GM21723 (cell line): ENCODE measurements around the gene OTOG.

Experiments
- ATAC-seq: cut with Tn5 transposase; IDR thresholded peaks from one replicate; pipeline ENCODE4 v1.9.1; 2021; ENCODE audit warnings: mild to moderate bottlenecking, moderate library complexity; ENCODE audit not compliant: unreplicated experiment

Gene OTOG

GRCh38 chr11:17691976-17692375 lies 144.9 kb downstream of the OTOG start:
- ATAC-seq, result no peak

GRCh38 chr11:17692931-17693330 lies 145.9 kb downstream of the OTOG start:
- ATAC-seq, result no peak

GRCh38 chr11:17693531-17693930 lies 146.5 kb downstream of the OTOG start:
- ATAC-seq, result no peak

DNA sequence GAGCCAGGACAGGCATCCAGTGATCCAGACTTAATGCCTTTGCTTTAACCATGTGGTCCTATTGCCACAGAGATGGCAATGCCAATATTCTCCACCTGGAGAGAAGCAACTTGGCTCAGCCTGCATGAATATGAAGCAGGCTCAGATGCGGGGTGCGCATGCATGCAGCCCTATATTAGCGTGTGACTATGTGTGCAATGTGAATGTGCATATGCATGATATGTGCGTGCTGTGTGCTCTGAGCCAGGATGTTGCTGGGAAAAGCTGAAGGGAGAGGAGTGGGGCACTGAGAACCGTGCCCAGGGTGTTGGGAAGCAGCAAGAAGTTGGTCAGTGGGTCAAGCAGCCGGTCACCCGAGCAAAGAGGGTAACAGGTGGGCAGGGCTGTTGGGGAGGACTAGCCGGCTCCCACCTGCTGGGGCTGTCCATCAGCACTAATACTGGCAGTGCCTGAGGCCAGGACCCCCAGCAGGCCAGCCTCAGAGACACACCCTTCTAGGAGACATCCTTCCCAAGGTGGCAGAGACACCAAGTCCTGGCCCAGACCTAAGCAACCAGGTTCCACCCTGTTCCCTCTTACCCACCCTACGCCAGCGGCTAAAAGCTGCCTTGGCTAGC lies 147.5 kb downstream of the OTOG start:
- no peak for ATAC-seq

- no peak for ATAC-seq
These were observed 148.7 kb downstream of the OTOG start for GRCh38 chr11:17695454-17696441.

DNA sequence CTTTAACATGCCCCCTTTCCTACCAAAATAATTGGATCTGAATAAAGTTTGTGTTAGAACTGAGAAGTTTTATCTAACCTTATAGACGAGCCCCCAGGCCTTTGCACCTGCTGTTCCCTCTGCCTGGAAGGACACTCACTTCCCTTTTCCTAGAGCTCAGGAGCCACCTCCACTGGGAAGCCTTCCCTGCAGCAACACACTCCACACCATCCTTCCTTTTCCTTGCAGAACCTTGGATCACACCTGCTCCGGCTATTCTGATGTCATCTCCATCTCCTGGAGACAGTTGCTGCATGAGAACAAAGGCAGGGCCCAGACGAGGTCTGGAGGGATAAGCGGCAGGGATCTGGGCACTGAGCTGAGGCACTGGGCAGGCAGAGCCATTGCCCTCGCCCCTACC lies 149.7 kb downstream of the OTOG start:
- no peak for ATAC-seq
